Stomach (tissue), 19 donors: Measurements from ENCODE around the gene SLC39A3. TPM values are rescaled to one million over a fixed set of nuclear protein-coding genes. Genes with fewer than 3 reads are reported as not detected.
A peak's percentile ranks its signal among the peaks of the same experiment; 100 is the strongest.

ENCODE experiments used
- DNase-seq, 2 donors: peaks; one replicate each; pipeline versions ENCODE4 v3.0.0 to v3.0.0-alpha.2; 2013 to 2019
- H3K27ac ChIP-seq, 5 donors: fragments of 200-600 bp in 4 of 5; sonication (generic) in 4 of 5; one replicate each; pipeline ENCODE4 v1.5.1; 2013 to 2019; ENCODE audit warnings: mild to moderate bottlenecking in 1 of 5, moderate library complexity in 1 of 5
- H3K27me3 ChIP-seq, 3 donors: fragments of 200-600 bp; sonication (generic); one replicate each; pipeline ENCODE4 v1.5.1; 2017 to 2019; ENCODE audit warnings: mixed run types in 1 of 3
- H3K36me3 ChIP-seq, 4 donors: fragments of 200-600 bp; sonication (generic); 1 replicate in 3 of 4; 2 replicates in 1 of 4; pipeline ENCODE4 v1.5.1; 2016 to 2019
- H3K4me1 ChIP-seq, 4 donors: fragments of 200-600 bp; sonication (generic); one replicate each; pipeline ENCODE4 v1.5.1; 2016 to 2019
- H3K4me3 ChIP-seq, 4 donors: fragments of 200-600 bp; sonication (generic) in 3 of 4; one replicate each; pipeline ENCODE4 v1.5.1; 2016 to 2019; ENCODE audit warnings: mild to moderate bottlenecking in 1 of 4
- H3K9me3 ChIP-seq, 4 donors: fragments of 200-600 bp; sonication (generic); one replicate each; pipeline ENCODE4 v1.5.1; 2016 to 2019
- EP300 ChIP-seq: sonication (generic); formaldehyde crosslinking; IDR thresholded peaks from one replicate; pipeline ENCODE4 v1.6.1; 2017; ENCODE audit warnings: antibody characterized with exemption
- POLR2A ChIP-seq, 4 donors: fragments of 450-650 bp; IDR thresholded peaks; one replicate each; pipeline ENCODE4 v1.6.1; 2016; ENCODE audit warnings: antibody characterized with exemption in 4 of 4, control low read depth in 2 of 4, mild to moderate bottlenecking in 1 of 4, moderate library complexity in 1 of 4
- POLR2AphosphoS5 ChIP-seq, 3 donors: sonication (generic); formaldehyde crosslinking; IDR thresholded peaks; one replicate each; pipeline ENCODE4 v1.6.1; 2016; ENCODE audit warnings: antibody characterized with exemption in 3 of 3
- WGBS, 5 donors: extraction: QIAGEN DNeasy Blood & Tissue Kit in 3 of 5; methylation state at CpG; one replicate each; pipeline versions ENCODE4 v1.1.5 to v1.1.7; 2013 to 2018; 5-methylcytosine and 5-hydroxymethylcytosine counted together
- intact Hi-C: fragments of 100-400 bp; cut with DNase I; formaldehyde crosslinking; loops from one replicate; pipeline ENCODE4 v1.15.1; 2023; ENCODE audit warnings: low total_unique reads
- long read RNA-seq, 10 donors: transcript quantifications; one replicate each; lab custom pipeline, GENCODE V29; 2026
- polyA plus RNA-seq, 3 donors: library from polyadenylated mRNA; stranded (reverse); fragments of 200-250 nt; gene quantifications; one replicate each; pipeline ENCODE4 v1.2.3, GENCODE V29; 2013
- total RNA-seq, 5 donors: library from RNA; depleted of rRNA; stranded (reverse); fragments of >200 nt; gene quantifications; one replicate each; pipeline versions ENCODE4 v1.1.0 to v1.2.3, GENCODE V29; 2014 to 2016
- TF ChIP-seq, protein P1 (sequence below), 7 experiments: fragments of 450-650 bp in 4 of 7; fragments of 200-600 bp in 3 of 7; sonication (generic) in 3 of 7; IDR thresholded peaks; one replicate each; pipeline ENCODE4 v1.5.1; 2016 to 2019; ENCODE audit warnings: antibody characterized with exemption in 7 of 7, control low read depth in 2 of 7, mild to moderate bottlenecking in 1 of 7
- donor health status: healthy with polysubstance abuse.
- donor health status: Bipolar disorder and iron deficiency.
- donor health status: healthy.

The SLC39A3 gene, protein sequence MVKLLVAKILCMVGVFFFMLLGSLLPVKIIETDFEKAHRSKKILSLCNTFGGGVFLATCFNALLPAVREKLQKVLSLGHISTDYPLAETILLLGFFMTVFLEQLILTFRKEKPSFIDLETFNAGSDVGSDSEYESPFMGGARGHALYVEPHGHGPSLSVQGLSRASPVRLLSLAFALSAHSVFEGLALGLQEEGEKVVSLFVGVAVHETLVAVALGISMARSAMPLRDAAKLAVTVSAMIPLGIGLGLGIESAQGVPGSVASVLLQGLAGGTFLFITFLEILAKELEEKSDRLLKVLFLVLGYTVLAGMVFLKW
- total RNA-seq = 10 to 100 TPM in 2 of 5 donors, 1 to 10 TPM in 2, not detected in 1; 3.6 to 33.6 (median 16.4) TPM
- 10 to 100 TPM in 2 of 3 donors, 1 to 10 TPM in 1; 7.3 to 26.7 (median 14.9) TPM for polyA plus RNA-seq
- long read RNA-seq, donor 1, partial matches to known transcripts = 0 of 3 reads
- long read RNA-seq, donor 1, other reads (novel, unspliced or antisense) = 0 of 3 reads
- long read RNA-seq, donor 2, transcript SLC39A3-201 (3 exons, 1,502 nt) = major isoform, 11 of 11 reads
- long read RNA-seq, donor 2, partial matches to known transcripts = 0 of 11 reads
- long read RNA-seq, donor 2, other reads (novel, unspliced or antisense) = 0 of 11 reads
- long read RNA-seq, donor 3, transcript SLC39A3-201 (3 exons, 1,502 nt) = major isoform, 5 of 6 reads
- long read RNA-seq, donor 3, partial matches to known transcripts = 0 of 6 reads
- long read RNA-seq, donor 3, other reads (novel, unspliced or antisense) = 0 of 6 reads
- long read RNA-seq, donor 4, partial matches to known transcripts = 0 of 2 reads
- long read RNA-seq, donor 4, other reads (novel, unspliced or antisense) = 0 of 2 reads
- long read RNA-seq, donor 5, transcript SLC39A3-201 (3 exons, 1,502 nt) = major isoform, 12 of 14 reads
- long read RNA-seq, donor 5, partial matches to known transcripts = 0 of 14 reads
- long read RNA-seq, donor 5, other reads (novel, unspliced or antisense) = 0 of 14 reads
- long read RNA-seq, donor 6, transcript SLC39A3-201 (3 exons, 1,502 nt) = major isoform, 11 of 11 reads
- long read RNA-seq, donor 6, partial matches to known transcripts = 0 of 11 reads
- long read RNA-seq, donor 6, other reads (novel, unspliced or antisense) = 0 of 11 reads
- long read RNA-seq, donor 7, transcript SLC39A3-201 (3 exons, 1,502 nt) = major isoform, 13 of 13 reads
- long read RNA-seq, donor 7, partial matches to known transcripts = 0 of 13 reads
- long read RNA-seq, donor 7, other reads (novel, unspliced or antisense) = 0 of 13 reads
- long read RNA-seq, donor 8, partial matches to known transcripts = 0 of 5 reads
- long read RNA-seq, donor 8, other reads (novel, unspliced or antisense) = 0 of 5 reads
- long read RNA-seq, donor 9, transcript SLC39A3-201 (3 exons, 1,502 nt) = major isoform, 12 of 12 reads
- long read RNA-seq, donor 9, partial matches to known transcripts = 0 of 12 reads
- long read RNA-seq, donor 9, other reads (novel, unspliced or antisense) = 0 of 12 reads
- long read RNA-seq, donor 10, partial matches to known transcripts = 0 of 2 reads
- long read RNA-seq, donor 10, other reads (novel, unspliced or antisense) = 0 of 2 reads

DNA sequence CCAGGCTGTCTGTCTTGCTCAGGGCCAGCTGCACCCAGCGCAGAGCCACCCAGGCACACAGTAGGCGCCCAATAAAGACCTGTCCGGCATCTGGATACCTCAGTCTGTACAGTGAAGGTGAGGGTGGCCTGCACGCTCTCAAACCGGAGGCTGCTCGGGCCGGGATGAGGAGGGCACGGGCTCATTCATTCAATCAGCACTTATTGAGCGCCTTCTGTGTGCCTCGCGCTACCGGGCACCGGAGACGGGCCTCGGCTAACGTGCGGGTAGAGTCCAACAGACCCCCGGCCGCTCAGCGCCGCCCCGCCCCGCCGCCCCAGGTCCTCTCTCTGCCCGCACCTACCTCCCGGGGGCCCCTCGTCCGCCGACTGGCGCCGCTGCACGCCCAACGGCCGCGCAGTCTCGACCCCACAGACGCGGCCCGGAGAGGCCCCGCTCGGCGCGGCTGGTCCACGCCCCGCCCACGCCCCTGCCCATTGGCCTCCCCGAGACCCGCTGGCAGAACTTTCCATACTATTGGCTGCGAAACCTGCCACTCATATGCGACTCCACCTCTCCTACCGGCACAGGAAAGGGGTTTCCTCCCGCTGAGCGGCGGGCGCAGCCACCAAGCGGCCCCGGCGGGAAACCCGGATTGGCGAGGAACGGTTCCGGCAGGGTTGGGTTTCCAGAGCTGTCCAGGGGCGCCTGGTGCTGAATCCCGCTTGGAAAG is at the start of gene SLC39A3:
Gene SLC39A3 (minus strand): TSS at position 416 of the 712 bp plus-strand sequence. CDS start 2,760 bp downstream, outside the sequence.
- Histone ChIP-seq H3K36me3 (peaks cover 16 to 26% (median 24%) of the 10 kb centered on the region in 4 donors), H3K4me3 (peak within 1 kb of the TSS; percentile 89 to 96 (median 94)), H3K4me1 (peaks cover 11 to 27% (median 18%) of the 10 kb centered on the region in 4 donors), H3K27ac (peak within 1 kb of the TSS; percentile 36 to 82 (median 73)), H3K9me3 (no peaks in the 10 kb centered on the region), H3K27me3 (peaks cover 0 to 16% (median 0%) of the 10 kb centered on the region in 3 donors)
- intact Hi-C loops = no loop called here
- TF ChIP-seq POLR2A (IDR thresholded peaks at IDR 0.05) (no peak), POLR2AphosphoS5 (IDR thresholded peaks at IDR 0.05) (peak; percentile 47 to 78 (median 78)), EP300 (no peak)
- TF ChIP-seq, protein P1, sequence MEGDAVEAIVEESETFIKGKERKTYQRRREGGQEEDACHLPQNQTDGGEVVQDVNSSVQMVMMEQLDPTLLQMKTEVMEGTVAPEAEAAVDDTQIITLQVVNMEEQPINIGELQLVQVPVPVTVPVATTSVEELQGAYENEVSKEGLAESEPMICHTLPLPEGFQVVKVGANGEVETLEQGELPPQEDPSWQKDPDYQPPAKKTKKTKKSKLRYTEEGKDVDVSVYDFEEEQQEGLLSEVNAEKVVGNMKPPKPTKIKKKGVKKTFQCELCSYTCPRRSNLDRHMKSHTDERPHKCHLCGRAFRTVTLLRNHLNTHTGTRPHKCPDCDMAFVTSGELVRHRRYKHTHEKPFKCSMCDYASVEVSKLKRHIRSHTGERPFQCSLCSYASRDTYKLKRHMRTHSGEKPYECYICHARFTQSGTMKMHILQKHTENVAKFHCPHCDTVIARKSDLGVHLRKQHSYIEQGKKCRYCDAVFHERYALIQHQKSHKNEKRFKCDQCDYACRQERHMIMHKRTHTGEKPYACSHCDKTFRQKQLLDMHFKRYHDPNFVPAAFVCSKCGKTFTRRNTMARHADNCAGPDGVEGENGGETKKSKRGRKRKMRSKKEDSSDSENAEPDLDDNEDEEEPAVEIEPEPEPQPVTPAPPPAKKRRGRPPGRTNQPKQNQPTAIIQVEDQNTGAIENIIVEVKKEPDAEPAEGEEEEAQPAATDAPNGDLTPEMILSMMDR (IDR thresholded peaks at IDR 0.05) = peak in 2 of 7 experiments; percentile 33 to 41
- WGBS, 5 donors = 0 to 1% (median 1%) methylated on average over 30 to 64 of the region's 64 CpGs
- peak; percentile 99 for DNase-seq

DNA sequence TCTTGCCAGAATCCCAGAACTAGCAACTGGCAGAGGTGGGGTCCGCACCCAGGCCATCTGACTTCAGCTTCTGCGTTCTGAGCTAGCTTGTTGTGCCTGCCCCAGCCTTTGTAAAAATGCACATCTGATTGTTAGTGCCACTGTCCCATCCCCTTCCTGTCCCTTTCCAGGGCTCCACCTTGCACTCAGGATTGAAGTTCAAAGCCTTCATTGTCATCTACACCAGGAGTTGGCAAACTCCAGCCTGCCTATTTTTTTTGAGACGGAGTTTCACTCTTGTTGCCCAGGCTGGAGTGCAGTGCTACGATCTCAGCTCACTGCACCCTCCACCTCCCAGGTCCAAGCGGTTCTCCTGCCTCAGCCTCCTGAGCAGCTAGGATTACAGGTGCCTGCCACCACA is 48.4 kb upstream of the SLC39A3 start:
- DNase-seq = no peak
- intact Hi-C loops = no loop called here
- no peak overlapping the region for H3K4me3 ChIP-seq
- H3K36me3 ChIP-seq = peaks cover 3 to 44% (median 31%) of the 10 kb centered on the region in 4 donors
- peaks cover 14 to 36% (median 31%) of the 10 kb centered on the region in 4 donors for H3K4me1 ChIP-seq
- WGBS, 5 donors = 86 to 98% (median 87%) methylated on average over 5 of the region's 5 CpGs
- TF ChIP-seq POLR2AphosphoS5 (IDR thresholded peaks at IDR 0.05) (no peak), EP300 (no peak), POLR2A (IDR thresholded peaks at IDR 0.05) (no peak)
- TF ChIP-seq, protein P1 (IDR thresholded peaks at IDR 0.05) = no peak
- H3K9me3 ChIP-seq = no peaks in the 10 kb centered on the region
- no peak overlapping the region for H3K27ac ChIP-seq
- no peaks in the 10 kb centered on the region for H3K27me3 ChIP-seq

DNA sequence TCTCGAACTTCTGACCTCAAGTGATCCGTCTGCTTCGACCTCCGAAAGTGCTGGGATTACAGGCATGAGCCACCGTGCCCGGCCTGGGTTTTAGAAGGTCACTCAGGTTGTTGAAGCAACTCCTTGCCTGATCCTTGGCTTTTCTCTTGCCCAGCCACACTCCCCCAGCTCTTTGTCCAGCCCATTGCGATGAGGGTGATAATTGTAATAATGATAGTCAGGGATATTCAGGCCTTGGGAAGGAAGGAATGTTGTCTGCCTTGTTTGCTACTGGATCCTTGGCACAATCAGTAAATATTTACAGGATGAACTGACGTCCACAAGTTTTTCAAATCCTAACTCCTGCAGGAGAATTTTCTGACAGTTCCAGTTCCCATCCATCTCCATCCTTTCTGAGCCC is 47.3 kb upstream of the SLC39A3 start:
- peaks cover 19 to 41% (median 36%) of the 10 kb centered on the region in 4 donors for H3K4me1 ChIP-seq
- TF ChIP-seq EP300 (no peak), POLR2AphosphoS5 (IDR thresholded peaks at IDR 0.05) (no peak), POLR2A (IDR thresholded peaks at IDR 0.05) (no peak)
- TF ChIP-seq, protein P1 (IDR thresholded peaks at IDR 0.05) = no peak
- no peak for DNase-seq
- WGBS, 5 donors = 80 to 92% (median 83%) methylated on average over 8 of the region's 8 CpGs
- H3K9me3 ChIP-seq = no peaks in the 10 kb centered on the region
- no peaks in the 10 kb centered on the region for H3K27me3 ChIP-seq
- intact Hi-C loops = no loop called here
- H3K4me3 ChIP-seq = no peak overlapping the region
- H3K36me3 ChIP-seq = peaks cover 3 to 33% (median 21%) of the 10 kb centered on the region in 4 donors
- H3K27ac ChIP-seq = no peak overlapping the region
